OCI-LY7 (cell line): ENCODE measurements around the gene PLCB1. TPM values are rescaled to one million over a fixed set of nuclear protein-coding genes. Genes with fewer than 3 reads are reported as not detected.

Source experiments
- BruUV-seq: library from RNA; stranded (reverse); fragments of 400-500 nt; replicated peaks from 2 replicates; lab custom pipeline; 2021; lab: Mats Ljungman, UMichigan
- CTCF ChIA-PET: fragments of 300-600 bp; sonication (Branson Sonifier 250); formaldehyde crosslinking; loops from one replicate; lab custom pipeline; 2022; ENCODE audit warnings: antibody characterized with exemption; ENCODE audit not compliant: unreplicated experiment; lab: Charles Lee
- POLR2A ChIA-PET: fragments of 300-600 bp; sonication (Branson Sonifier 250); formaldehyde crosslinking; loops from one replicate; lab custom pipeline; 2022; ENCODE audit warnings: antibody characterized with exemption; lab: Charles Lee
- DNase-seq: peaks from one replicate; pipeline ENCODE4 v3.0.0-alpha.2; 2015; ENCODE audit warnings: low spot score
- H2AFZ ChIP-seq: fragments of 200-600 bp; sonication (generic), shearing (Covaris generic); 2 replicates; pipeline ENCODE4 v1.6.1; 2014; ENCODE audit warnings: mild to moderate bottlenecking, antibody characterized with exemption, low read length, moderate library complexity
- H3K27ac ChIP-seq: fragments of 200-600 bp; sonication (generic); 2 replicates; pipeline ENCODE4 v1.5.1; 2014; ENCODE audit warnings: mixed run types, low read depth, mild to moderate bottlenecking, moderate library complexity, low read length, inconsistent platforms; ENCODE audit not compliant: poor library complexity, severe bottlenecking
- H3K36me3 ChIP-seq: fragments of 200-600 bp; sonication (generic); 2 replicates; pipeline ENCODE4 v1.6.1; 2014; ENCODE audit warnings: mild to moderate bottlenecking, antibody characterized with exemption, low read length, moderate library complexity, mixed read lengths; ENCODE audit not compliant: insufficient read depth
- H3K4me1 ChIP-seq: fragments of 200-600 bp; sonication (generic); 2 replicates; pipeline ENCODE4 v1.5.1; 2014; ENCODE audit warnings: mild to moderate bottlenecking, low read length; ENCODE audit not compliant: insufficient read depth, poor library complexity, severe bottlenecking
- H3K4me2 ChIP-seq: fragments of 200-600 bp; sonication (generic); 2 replicates; pipeline ENCODE4 v1.6.1; 2014; ENCODE audit warnings: mild to moderate bottlenecking, low read length
- H3K4me3 ChIP-seq: fragments of 200-600 bp; sonication (generic); 2 replicates; pipeline ENCODE4 v1.5.1; 2014; ENCODE audit warnings: mild to moderate bottlenecking, low read depth, low read length; ENCODE audit not compliant: poor library complexity, severe bottlenecking
- H3K79me2 ChIP-seq: fragments of 200-600 bp; sonication (generic); 2 replicates; pipeline ENCODE4 v1.6.1; 2016; ENCODE audit warnings: low read depth, mild to moderate bottlenecking, low read length, moderate library complexity, mixed read lengths; ENCODE audit not compliant: insufficient read depth
- H3K9me2 ChIP-seq: fragments of 200-600 bp; sonication (generic); 2 replicates; pipeline ENCODE4 v1.6.1; 2016; ENCODE audit warnings: mild to moderate bottlenecking, low read length, mixed read lengths; ENCODE audit not compliant: insufficient read depth
- H3K9me3 ChIP-seq: fragments of 200-600 bp; sonication (generic); 2 replicates; pipeline ENCODE4 v1.6.1; 2014; ENCODE audit warnings: mild to moderate bottlenecking, mixed run types, low read length, mixed read lengths
- H4K20me1 ChIP-seq: fragments of 200-600 bp; sonication (generic); 2 replicates; pipeline ENCODE4 v1.6.1; 2014; ENCODE audit warnings: mild to moderate bottlenecking, antibody characterized with exemption, low read length, moderate library complexity, mixed read lengths; ENCODE audit not compliant: insufficient read depth
- EZH2phosphoT487 ChIP-seq: fragments of 200-600 bp; sonication (generic); IDR thresholded peaks from 2 replicates; pipeline ENCODE4 v1.6.1; 2018; ENCODE audit warnings: low read depth, borderline replicate concordance, mild to moderate bottlenecking, mixed run types, antibody characterized with exemption, low read length, moderate library complexity, mixed read lengths
- intact Hi-C: fragments of 100-400 bp; cut with micrococcal nuclease; formaldehyde crosslinking; loops from one replicate; pipeline ENCODE4 v1.10.0; 2022; ENCODE audit not compliant: unreplicated experiment
- total RNA-seq, 2 experiments: library from RNA; depleted of rRNA in 1 of 2; stranded (reverse); fragments of >200 nt in 1 of 2; shearing (Covaris generic) in 1 of 2; gene quantifications; 2 replicates each; pipeline ENCODE4 v1.2.3, GENCODE V29; 2014 to 2022
- TF ChIP-seq, protein P1 (sequence below): fragments of 200-600 bp; sonication (generic); conservative IDR thresholded peaks from 2 replicates; pipeline ENCODE4 v1.5.1; 2014; ENCODE audit warnings: mild to moderate bottlenecking, antibody characterized with exemption, low read length, moderate library complexity, mixed read lengths

The PLCB1 gene
- total RNA-seq, 2 experiments from 2014 or later, result 14.6 to 30.5 TPM

DNA sequence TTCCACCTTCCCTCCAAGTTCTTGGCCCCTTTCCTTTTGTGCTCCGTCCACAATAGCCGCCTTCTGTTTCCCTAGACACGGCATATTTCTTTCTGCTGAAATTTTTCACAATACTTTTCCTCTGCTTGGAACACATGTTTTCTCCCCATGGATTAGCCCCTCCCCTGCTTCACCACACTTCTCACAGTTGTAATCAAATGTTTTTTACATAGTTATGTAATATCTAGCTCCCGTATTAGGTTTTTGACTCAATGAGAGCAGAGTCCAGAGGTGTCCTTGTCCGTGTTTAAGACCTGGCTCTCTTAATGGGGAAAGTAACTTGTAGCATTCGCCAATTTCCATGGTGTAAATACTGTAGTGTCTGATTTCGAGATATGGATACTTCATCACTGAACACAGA, 34.7 kb downstream of the PLCB1 start:
- Histone ChIP-seq H2AFZ (no peak overlapping the region), H3K9me3 (no peaks in the 10 kb centered on the region), H3K4me3 (no peak overlapping the region), H3K9me2 (no peaks in the 10 kb centered on the region), H3K4me1 (no peaks in the 10 kb centered on the region), H3K4me2 (no peak overlapping the region), H4K20me1 (no peaks in the 10 kb centered on the region), H3K79me2 (no peaks in the 10 kb centered on the region), H3K27ac (no peak overlapping the region), H3K36me3 (no peaks in the 10 kb centered on the region)
- BruUV-seq, result no TSS peak
- ChIA-PET CTCF (no interaction called here), POLR2A (interaction anchor here (0.6 kb wide), 1 partner anchor 518 kb away, joined by 4 read pairs; no protein-coding TSS in a partner anchor)
- TF ChIP-seq, protein P1, sequence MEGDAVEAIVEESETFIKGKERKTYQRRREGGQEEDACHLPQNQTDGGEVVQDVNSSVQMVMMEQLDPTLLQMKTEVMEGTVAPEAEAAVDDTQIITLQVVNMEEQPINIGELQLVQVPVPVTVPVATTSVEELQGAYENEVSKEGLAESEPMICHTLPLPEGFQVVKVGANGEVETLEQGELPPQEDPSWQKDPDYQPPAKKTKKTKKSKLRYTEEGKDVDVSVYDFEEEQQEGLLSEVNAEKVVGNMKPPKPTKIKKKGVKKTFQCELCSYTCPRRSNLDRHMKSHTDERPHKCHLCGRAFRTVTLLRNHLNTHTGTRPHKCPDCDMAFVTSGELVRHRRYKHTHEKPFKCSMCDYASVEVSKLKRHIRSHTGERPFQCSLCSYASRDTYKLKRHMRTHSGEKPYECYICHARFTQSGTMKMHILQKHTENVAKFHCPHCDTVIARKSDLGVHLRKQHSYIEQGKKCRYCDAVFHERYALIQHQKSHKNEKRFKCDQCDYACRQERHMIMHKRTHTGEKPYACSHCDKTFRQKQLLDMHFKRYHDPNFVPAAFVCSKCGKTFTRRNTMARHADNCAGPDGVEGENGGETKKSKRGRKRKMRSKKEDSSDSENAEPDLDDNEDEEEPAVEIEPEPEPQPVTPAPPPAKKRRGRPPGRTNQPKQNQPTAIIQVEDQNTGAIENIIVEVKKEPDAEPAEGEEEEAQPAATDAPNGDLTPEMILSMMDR, result no peak
- TF ChIP-seq EZH2phosphoT487, result no peak
- intact Hi-C loops, result no loop called here
- DNase-seq, result no peak

DNA sequence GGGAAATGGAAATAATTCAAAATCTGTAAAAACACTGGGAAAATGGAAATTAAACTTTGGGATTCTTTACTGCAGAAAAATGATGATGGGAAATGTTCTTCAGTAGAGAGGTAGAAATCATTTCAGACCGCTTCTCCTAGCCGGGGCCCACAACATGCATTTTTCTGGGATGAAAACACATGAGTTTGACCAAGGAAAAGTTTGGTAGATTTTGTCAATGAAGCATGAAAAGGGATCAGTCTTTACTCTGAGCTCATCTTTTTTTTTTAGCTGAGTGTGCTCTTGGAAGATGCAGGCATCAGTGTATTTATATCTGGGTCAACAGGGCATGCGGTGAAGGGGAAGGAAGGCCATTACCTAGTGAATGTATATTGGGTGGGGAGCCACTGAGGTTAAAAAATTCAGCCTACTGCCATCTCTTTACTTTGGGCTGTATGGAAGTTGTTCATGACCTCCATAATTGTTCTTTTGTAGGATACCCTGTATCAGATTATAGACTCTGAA, 36.8 kb downstream of the PLCB1 start:
- H3K36me3 ChIP-seq, result peaks cover 6% of the 10 kb centered on the region; the same call in 1 of the 2 replicates
- no peaks in the 10 kb centered on the region for H3K79me2 ChIP-seq
- no peaks in the 10 kb centered on the region for H3K9me3 ChIP-seq
- H3K27ac ChIP-seq, result no peak overlapping the region
- no peaks in the 10 kb centered on the region for H4K20me1 ChIP-seq
- no peak overlapping the region for H2AFZ ChIP-seq
- ChIA-PET CTCF (no interaction called here), POLR2A (interaction anchor here (0.7 kb wide), 1 partner anchor 14 kb away, joined by 3 read pairs; no protein-coding TSS in a partner anchor)
- DNase-seq, result no peak
- no peaks in the 10 kb centered on the region for H3K4me1 ChIP-seq
- H3K9me2 ChIP-seq, result no peaks in the 10 kb centered on the region
- BruUV-seq, result no TSS peak
- H3K4me2 ChIP-seq, result no peak overlapping the region
- TF ChIP-seq EZH2phosphoT487, result no peak
- TF ChIP-seq, protein P1, result no peak
- H3K4me3 ChIP-seq, result no peak overlapping the region
- intact Hi-C loops, result no loop called here

DNA sequence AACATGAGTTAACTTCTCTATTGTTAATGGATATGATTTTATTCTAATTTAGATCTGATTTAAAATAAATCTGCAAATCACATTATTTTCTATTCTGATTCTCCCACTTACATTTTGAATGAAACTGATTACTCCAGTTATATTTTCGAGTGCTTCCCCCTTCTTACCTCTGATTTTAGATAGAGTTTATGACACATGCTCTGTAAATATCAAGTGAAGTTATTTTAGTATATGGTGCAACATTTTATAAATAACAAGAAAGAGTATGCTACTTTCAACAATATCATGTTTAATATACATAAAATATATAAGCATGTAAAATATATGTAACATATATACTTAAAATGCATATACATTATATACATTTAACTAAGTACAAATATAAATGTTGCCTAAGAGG, 38.9 kb downstream of the PLCB1 start:
- no peak for DNase-seq
- Histone ChIP-seq H3K4me1 (no peaks in the 10 kb centered on the region), H4K20me1 (no peaks in the 10 kb centered on the region), H3K4me3 (no peak overlapping the region), H3K4me2 (no peak overlapping the region), H3K79me2 (no peaks in the 10 kb centered on the region), H3K9me3 (no peaks in the 10 kb centered on the region), H3K9me2 (no peaks in the 10 kb centered on the region), H2AFZ (no peak overlapping the region), H3K27ac (no peak overlapping the region), H3K36me3 (peaks cover 6% of the 10 kb centered on the region; the same call in 1 of the 2 replicates)
- TF ChIP-seq, protein P1, result no peak
- TF ChIP-seq EZH2phosphoT487, result no peak
- intact Hi-C loops, result no loop called here
- no TSS peak for BruUV-seq
- ChIA-PET POLR2A (interaction anchor here (0.6 kb wide), 1 partner anchor 19 kb away, joined by 3 read pairs; no protein-coding TSS in a partner anchor), CTCF (no interaction called here)
